HG03558 (cell line): ENCODE measurements around the gene TEKTIP1.
"Not testable (repeated sequence)": the region's sequence is repeated elsewhere in the genome, so short reads cannot be mapped to it uniquely, and the experiment has no call there.

Source experiments
- ATAC-seq: cut with Tn5 transposase; IDR thresholded peaks from one replicate; pipeline ENCODE4 v1.9.1; 2021; ENCODE audit warnings: moderate number of reproducible peaks; ENCODE audit not compliant: unreplicated experiment; ENCODE audit errors: extremely low read depth

Gene TEKTIP1

GRCh38 chr19:3522421-3523360 lies 16.3 kb upstream of the TEKTIP1 start:
- no peak for ATAC-seq

- ATAC-seq = no peak
Measured at GRCh38 chr19:3523361-3524077, 15.5 kb upstream of the TEKTIP1 start.

- ATAC-seq = no peak
Measured at GRCh38 chr19:3524078-3524842, 14.7 kb upstream of the TEKTIP1 start.

GRCh38 chr19:3524904-3525451 lies 14.0 kb upstream of the TEKTIP1 start:
- ATAC-seq = no peak

- ATAC-seq = no peak
Measured at GRCh38 chr19:3526507-3527237, 12.3 kb upstream of the TEKTIP1 start.

DNA sequence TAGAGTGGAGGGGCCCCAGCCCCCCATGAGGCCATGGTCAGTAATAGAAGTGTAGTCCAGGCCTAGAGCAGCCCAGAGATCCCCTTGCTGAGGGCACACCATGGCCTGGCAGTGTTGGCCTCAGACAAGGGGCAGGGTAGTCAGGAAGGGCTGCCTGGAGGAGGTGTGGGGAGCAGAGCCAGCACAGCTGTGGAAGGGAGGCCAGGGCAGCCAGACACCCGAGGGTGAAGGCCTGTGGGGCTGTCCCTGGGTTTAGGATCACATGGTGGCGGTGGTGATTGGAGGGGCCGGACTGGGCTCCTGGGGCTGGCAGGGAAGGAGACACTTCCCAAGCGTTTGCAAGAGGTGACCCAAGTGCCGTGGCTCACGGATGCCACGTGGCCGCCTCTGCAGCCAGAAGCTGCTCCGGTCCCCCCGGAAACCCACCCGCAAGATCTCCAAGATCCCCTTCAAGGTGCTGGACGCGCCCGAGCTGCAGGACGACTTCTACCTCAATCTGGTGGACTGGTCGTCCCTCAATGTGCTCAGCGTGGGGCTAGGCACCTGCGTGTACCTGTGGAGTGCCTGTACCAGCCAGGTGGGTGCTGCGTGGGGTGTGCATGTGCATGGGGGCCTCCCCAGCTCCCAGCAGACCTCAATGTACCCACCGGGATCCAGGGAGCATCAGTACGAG lies 11.6 kb upstream of the TEKTIP1 start:
- ATAC-seq = no peak

GRCh38 chr19:3528080-3528479 lies 10.9 kb upstream of the TEKTIP1 start:
- no peak for ATAC-seq

DNA sequence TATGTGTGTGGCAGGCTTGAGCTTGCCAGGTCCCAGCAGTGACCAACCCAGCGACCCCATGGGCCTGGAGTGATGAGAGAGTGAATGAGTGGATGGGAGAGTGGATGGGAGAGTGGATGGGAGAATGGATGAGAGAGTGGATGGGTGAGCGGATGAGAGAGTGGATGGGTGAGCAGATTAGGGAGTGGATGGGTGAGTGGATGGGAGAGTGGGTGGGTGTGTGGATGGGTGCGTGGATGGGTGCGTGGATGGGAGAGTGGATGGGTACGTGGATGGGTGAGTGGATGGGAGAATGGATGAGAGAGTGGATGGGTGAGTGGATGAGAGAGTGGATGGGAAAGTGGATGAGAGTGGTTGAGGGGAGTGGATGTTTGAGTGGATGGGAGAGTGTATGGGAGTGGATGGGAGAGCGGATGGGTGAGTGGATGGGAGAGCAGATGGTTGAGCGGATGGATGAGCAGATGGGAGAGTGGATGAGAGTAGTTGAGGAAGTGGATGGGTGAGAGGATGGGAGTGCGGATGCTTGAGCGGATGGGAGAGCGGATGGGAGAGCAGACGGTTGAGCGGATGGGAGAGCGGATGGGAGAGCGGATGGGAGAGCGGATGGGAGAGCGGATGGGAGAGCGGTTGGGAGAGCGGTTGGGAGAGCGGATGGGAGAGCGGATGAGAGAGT lies 10.3 kb upstream of the TEKTIP1 start:
- no peak for ATAC-seq

- ATAC-seq = not testable (repeated sequence)
Measured at GRCh38 chr19:3529299-3529698, 9.7 kb upstream of the TEKTIP1 start.

GRCh38 chr19:3530389-3530788 lies 8.6 kb upstream of the TEKTIP1 start:
- ATAC-seq = no peak

DNA sequence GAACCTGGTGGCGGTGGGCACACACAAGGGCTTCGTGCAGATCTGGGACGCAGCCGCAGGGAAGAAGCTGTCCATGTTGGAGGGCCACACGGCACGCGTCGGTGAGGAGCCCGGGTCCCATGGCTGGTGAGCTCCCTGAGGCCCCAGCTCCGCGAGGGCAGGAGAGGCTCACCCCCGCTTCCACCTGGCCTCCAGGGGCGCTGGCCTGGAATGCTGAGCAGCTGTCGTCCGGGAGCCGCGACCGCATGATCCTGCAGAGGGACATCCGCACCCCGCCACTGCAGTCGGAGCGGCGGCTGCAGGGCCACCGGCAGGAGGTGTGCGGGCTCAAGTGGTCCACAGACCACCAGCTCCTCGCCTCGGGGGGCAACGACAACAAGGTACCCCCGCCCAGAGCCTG lies 7.3 kb upstream of the TEKTIP1 start:
- no peak for ATAC-seq

GRCh38 chr19:3532154-3532786 lies 6.7 kb upstream of the TEKTIP1 start:
- ATAC-seq = no peak

DNA sequence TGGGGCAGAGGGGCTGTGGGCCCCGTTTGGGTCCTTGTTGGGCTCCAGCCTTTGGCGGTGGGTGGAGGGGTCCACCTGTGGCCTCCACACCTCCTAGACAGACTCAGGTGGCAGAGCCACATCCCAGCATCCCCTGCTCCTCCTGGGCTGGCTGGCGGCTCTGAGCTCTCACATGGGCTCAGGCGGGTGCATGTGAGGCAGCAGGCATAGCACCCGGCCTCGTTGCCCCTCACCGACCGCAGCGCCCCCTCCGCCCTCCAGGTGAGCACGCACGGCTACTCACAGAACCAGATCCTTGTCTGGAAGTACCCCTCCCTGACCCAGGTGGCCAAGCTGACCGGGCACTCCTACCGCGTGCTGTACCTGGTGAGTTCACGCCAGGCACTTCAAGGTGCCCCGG lies 5.9 kb upstream of the TEKTIP1 start:
- ATAC-seq = no peak

- no peak for ATAC-seq
Measured at GRCh38 chr19:3533563-3534216, 5.3 kb upstream of the TEKTIP1 start.

DNA sequence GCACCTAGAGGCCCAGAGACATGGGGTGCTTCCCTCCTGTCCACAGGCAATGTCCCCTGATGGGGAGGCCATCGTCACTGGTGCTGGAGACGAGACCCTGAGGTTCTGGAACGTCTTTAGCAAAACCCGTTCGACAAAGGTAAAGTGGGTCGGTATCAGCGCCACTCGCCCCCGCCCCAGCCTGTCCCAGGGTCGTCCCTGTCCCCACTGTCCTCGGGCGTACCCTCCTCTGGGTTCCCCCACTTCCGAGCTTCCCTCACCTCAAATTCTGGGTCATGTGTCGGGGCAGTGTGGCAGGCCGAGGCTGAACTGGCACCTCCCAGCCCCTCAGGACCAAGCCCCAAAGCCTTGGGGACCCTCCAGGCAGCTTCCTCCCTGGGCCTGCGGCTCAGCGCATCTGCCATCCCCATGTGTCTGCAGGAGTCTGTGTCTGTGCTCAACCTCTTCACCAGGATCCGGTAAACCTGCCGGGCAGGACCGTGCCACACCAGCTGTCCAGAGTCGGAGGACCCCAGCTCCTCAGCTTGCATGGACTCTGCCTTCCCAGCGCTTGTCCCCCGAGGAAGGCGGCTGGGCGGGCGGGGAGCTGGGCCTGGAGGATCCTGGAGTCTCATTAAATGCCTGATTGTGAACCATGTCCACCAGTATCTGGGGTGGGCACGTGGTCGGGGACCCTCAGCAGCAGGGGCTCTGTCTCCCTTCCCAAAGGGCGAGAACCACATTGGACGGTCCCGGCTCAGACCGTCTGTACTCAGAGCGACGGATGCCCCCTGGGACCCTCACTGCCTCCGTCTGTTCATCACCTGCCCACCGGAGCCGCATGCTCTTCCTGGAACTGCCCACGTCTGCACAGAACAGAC lies 4.4 kb upstream of the TEKTIP1 start:
- no peak for ATAC-seq

GRCh38 chr19:3535235-3535535 lies 3.8 kb upstream of the TEKTIP1 start:
- no peak for ATAC-seq

DNA sequence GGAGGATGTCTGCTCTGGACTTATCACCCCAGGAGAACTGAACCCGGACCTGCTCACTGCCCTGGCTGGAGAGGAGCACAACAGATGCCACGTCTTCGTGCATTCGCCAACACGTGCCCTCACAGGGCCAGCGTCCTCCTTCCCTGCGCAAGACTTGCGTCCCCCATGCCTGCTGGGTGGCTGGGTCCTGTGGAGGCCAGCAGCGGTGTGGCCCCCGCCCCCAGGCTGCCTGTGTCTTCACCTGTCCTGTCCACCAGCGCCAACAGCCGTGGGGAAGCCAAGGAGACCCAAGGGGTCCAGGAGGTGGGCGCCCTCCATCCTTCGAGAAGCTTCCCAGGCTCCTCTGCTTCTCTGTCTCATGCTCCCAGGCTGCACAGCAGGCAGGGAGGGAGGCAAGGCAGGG lies 3.4 kb upstream of the TEKTIP1 start:
- ATAC-seq = no peak
